NT2/D1 (cell line): ENCODE results near the gene FOXP1.

ENCODE experiments used
- SUZ12 ChIP-seq: IDR thresholded peaks from 2 replicates; pipeline ENCODE4 v1.6.1; 2011; ENCODE audit not compliant: insufficient read length, insufficient read depth; ENCODE audit errors: extremely low read depth
- YY1 ChIP-seq: IDR thresholded peaks from 2 replicates; pipeline ENCODE4 v1.6.1; 2011; ENCODE audit not compliant: insufficient read length, insufficient read depth
- ZNF274 ChIP-seq: IDR thresholded peaks from 2 replicates; pipeline ENCODE4 v1.6.1; 2011; ENCODE audit warnings: mild to moderate bottlenecking, low read depth, low read length

GRCh38 chr3:71308836-71309235 lies 274.7 kb downstream of the FOXP1 start:
- TF ChIP-seq SUZ12 (no peak), ZNF274 (no peak), YY1 (no peak)
